GM18507 (cell line): ENCODE measurements around the gene KIAA0825.
"Not testable (repeated sequence)": the region's sequence is repeated elsewhere in the genome, so short reads cannot be mapped to it uniquely, and the experiment has no call there.

Experiments
- DNase-seq: peaks from one replicate; pipeline ENCODE4 v3.0.0; 2011; ENCODE audit warnings: low read depth; ENCODE audit not compliant: insufficient read length; ENCODE audit errors: extremely low spot score
- FAIRE-seq: peaks from 2 replicates; lab custom pipeline; 2011; peaks lifted over from hg19 to GRCh38; lab: Jason Lieb, UNC

Gene KIAA0825

GRCh38 chr5:94161801-94162200 is 456.6 kb downstream of the KIAA0825 start:
- no peak for FAIRE-seq

GRCh38 chr5:94159144-94159543 is 459.3 kb downstream of the KIAA0825 start:
- DNase-seq (no peak), FAIRE-seq (no peak)

More at GRCh38 chr5:94161801-94162200, 456.6 kb downstream of the KIAA0825 start:
- no peak for DNase-seq

DNA sequence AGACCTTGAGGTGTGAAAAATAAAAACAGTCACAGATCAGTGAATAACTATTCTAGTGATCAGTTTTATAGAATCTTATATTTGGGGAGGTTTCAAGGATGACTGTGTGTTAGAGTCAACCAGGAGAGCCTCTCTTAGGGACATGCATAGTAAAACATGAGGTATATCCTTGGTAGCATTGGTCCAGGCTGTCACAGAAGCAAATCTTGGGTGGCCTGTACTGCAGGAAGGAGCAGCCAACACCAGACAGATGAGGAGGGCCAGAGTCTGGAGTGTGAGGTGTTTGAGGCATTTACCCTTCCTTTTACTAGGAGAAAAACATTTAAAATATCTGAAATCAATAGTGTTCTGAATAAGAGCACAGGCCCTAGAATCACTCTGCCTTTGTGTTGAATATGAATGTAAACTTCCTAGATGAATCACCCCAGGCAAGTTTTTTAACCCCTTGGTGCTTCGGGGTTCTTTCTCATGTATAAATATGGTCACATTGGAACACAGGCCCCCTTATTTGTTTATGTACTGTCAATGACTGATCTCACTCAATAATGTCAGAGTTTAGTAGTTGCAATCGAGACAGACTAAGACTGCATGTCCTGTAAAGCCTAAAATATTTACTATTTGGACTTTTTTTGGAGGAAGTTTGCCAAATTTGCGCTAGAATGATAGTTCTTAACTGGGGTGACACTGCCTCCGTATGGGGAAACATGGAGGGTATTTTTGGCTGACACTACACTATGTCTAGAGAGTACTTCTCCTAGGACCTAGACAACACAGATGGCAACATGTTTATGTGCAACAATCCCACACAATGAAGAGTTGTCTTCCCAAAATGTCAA is 460.5 kb downstream of the KIAA0825 start:
- DNase-seq (no peak), FAIRE-seq (no peak)

DNA sequence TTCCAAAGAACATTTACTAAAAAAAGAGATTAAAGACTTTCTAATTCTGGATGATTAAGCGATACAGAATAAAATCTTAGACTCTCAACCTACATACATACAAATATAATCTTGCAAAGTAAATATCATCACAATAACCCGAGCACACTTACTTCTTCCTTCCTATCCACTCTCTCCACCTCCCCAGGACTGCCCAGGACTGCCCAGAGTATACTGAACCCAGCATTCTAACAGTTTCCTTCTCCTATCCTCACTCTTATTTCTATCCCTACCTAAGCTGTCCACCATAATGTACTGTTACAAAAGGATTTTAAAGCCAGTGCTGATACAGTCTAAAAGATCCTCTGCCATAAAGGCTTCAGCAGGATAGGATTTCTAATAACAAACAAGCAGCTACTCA is 463.7 kb downstream of the KIAA0825 start:
- FAIRE-seq (no peak), DNase-seq (no peak)

DNA sequence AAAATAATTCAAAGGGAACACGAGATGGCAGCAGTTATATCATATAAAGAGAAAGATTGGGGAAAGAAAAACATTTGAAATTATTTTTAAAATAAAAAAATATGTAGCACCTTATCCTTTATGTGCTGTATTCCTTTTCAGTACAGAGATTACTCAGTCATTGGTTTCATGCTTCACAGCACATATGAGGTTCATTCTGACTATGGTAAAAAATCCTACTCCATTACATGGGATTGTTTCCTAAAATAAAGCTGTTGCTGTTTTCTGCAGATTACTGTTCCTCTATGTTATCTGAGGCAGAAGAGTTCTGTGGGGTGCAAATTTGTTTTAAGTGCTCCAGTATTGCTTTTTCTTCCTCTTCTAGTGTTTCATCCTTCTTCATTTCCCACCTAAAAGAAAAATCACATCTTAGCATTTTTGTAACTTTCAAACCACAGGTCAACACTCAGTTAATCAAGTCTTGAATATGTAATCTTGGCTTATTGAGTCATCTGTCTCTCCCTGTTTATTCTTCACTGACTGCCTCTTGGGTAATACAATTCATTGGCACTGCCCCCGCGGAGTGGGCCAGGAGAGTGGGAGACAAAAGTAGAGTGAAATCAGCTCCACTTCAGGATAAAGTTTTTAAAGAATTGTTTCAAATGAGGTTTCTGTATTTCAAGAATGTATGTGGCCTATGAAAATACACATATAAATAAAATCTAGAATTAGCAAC is 464.5 kb downstream of the KIAA0825 start:
- no peak for DNase-seq

DNA sequence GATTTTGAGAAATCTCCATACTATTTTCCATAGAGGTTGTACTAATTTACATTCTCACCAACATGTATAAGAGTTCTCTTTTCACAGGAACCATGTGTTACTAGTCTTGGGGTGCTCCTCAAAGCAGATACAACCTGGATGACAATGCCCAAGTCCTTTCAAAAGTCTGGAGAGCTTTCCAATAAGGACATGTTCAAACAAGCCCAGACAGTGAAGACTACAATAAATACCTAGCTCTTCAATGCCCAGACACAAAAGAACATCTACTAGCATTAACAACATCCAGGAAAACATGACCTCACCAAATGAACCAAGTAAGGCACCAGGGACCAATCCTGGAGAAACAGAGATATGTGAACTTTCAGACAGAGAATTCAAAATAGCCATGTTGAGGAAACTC is 474.8 kb downstream of the KIAA0825 start:
- not testable (repeated sequence) for FAIRE-seq, DNase-seq

More for the DNA sequence above, 464.5 kb downstream of the KIAA0825 start:
- no peak for FAIRE-seq

DNA sequence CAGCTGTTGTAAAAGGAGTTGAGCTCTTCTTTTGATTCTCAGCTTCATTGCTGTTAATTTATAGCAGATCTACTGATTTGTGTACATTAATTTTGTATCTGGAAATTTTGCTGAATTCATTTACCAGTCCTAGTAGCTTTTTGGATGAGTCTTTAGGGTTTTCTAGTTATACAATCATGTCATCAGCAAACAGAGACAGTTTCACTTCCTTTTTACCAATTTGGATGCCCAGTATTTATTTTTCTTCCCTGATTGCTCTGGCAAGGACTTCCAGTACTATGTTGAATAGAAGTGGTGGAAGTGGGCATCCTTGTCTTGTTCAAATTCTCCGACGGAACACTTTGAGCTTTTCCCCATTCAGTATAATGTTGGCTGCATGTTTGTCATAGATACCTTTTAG is 478.1 kb downstream of the KIAA0825 start:
- no peak for DNase-seq
- peak; percentile 44 for FAIRE-seq

DNA sequence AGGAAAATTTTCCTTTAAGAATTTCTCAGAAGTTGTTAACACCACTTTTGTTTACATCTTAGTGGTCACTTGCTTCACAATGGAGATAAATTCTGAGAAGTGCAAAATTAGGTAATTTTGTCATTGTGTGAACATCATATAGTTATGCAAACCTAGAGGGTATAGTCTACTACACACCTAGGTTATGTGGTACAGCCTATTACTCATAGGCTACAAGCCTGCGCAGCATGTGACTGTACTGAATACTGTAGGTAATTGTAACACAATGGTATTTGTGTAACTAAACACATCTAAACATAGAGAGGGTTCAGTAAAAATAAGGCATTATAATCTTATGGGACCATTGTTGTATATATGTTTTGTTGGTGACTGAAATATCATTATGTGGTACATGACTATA is 488.3 kb downstream of the KIAA0825 start:
- no peak for DNase-seq
- no peak for FAIRE-seq

DNA sequence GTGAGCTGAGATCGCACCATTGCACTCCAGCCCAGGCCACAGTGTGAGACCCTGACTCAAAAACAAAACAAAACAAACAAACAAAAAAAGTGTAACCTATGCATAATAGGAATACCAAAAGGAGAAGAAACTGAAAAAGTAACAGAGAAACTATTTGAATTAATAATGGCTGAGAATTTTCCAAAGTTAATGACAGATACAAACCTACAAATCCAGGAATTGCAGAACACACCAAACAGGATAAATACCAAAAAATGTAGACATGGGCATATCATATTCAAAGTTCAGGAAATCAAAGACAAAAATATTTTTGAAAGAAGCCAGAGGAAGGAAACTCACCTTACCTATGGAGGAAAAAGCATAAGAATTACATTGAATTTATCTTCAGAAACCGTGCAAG is 493.3 kb downstream of the KIAA0825 start:
- DNase-seq: no peak
- FAIRE-seq: no peak

DNA sequence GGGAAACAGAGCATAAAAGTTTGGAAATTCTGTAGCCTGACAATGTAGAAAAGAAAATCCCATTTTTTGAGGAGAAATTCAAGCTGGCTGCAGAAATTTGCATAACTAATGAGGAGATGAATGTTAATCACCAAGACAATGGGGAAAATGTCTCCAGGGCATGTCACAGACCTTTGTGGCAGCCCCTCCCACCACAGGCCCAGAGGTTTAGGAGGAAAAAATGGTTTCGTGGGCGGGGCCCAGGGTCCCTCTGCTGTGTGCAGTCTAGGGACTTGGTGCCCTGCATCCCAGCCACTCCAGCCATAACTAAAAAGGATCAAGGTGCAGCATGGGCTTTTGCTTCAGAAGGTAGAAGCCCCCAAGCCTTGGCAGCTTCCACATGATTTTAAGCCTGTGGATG is 502.1 kb downstream of the KIAA0825 start:
- FAIRE-seq, DNase-seq: not testable (repeated sequence)

- DNase-seq: no peak
- no peak for FAIRE-seq
These were observed 505.3 kb downstream of the KIAA0825 start for GRCh38 chr5:94113087-94113486.

DNA sequence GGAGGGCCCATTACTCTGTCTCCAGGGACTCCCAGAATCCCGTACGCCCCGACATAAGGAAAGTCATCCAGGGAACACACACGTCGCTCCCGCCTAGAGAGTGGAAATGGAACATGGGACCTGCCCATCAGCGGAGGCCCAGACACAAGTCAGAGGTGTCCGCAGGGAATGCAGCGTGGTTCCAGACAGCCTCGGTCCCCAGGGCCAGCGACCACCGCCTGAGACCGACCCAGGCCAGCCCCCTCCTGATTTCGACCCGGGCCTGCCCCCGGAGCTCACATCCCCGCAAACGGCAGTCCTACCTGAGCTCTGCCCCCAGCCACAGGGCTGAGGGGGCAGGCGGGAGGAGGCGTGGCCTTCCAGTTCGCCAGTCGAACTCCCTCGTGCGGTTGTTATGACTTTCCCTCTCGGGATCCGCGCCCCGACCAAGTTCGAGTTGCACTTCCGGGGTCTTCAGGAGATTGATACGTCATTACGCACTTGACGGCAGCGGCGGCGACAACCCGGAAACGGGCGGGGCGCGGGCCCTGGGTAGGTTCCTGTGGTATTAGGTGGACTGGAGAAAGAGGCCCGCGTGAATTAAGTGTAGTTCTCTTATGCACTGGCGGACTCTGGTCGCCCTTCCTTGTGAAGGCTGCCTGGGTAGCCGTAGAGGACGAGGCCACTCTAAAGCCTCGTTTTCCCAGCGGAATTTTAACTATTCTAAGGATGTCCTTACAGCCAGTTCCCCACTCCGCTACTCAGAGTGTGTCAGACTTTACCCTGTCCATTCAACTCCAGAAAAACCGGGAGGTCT is 507.0 kb downstream of the KIAA0825 start:
- FAIRE-seq (peak; percentile 99), DNase-seq (peak; percentile 80)

DNA sequence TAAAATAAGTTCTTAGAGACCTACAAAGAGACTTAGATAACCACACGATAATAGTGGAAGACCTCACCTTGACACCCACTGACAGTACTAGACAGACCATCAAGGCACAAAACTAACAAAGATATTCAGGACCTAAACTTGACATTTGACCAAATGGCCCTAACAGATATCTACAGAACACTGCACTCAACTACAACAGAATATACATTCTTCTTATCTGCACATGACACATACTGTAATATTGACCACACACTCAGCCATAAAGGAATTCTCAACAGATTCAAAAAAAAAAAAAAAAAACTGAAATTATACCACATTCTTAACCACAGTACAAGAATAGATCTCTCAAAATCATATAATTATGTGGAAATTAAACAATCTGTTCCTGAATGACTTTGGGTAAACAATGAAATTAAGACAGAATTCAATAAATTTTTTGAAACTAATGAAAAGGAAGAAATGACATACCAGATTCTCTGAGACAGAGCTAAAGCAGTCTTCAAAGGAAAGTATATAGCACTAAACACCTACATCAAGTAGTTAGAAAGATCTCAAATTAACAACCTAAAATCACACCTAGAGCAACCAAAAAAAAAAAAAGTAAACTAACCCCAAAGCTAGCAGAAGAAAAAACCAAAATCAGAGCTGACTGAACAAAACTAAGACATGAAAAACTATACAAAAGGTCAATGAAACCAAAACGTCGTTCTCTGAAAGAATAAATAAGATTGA is 514.7 kb downstream of the KIAA0825 start:
- peak; percentile 12 for FAIRE-seq
- DNase-seq: no peak
